KOPT-K1 (cell line): ENCODE results near the gene SLC4A1.
"Not testable (repeated sequence)": the region's sequence is repeated elsewhere in the genome, so short reads cannot be mapped to it uniquely, and the experiment has no call there.

ENCODE experiments used
- H3K27ac ChIP-seq: fragments of 200-600 bp; sonication (generic); 2 replicates; pipeline ENCODE4 v1.5.1; 2016; ENCODE audit warnings: antibody characterized with exemption, mild to moderate bottlenecking, low read depth, low read length; ENCODE audit not compliant: poor library complexity, severe bottlenecking
- H3K36me3 ChIP-seq: fragments of 200-600 bp; sonication (generic); 2 replicates; pipeline ENCODE4 v1.5.1; 2017; ENCODE audit warnings: antibody characterized with exemption, mild to moderate bottlenecking, low read length, moderate library complexity; ENCODE audit not compliant: insufficient read depth
- H3K9me3 ChIP-seq: fragments of 200-600 bp; sonication (generic); 2 replicates; pipeline ENCODE4 v1.5.1; 2017; ENCODE audit warnings: antibody characterized with exemption, low read length, mild to moderate bottlenecking; ENCODE audit not compliant: insufficient read depth, poor library complexity, severe bottlenecking

SLC4A1 gene

GRCh38 chr17:44253006-44253405 lies 14.9 kb downstream of the SLC4A1 start:
- H3K27ac ChIP-seq: no peak overlapping the region
- no peaks in the 10 kb centered on the region for H3K9me3 ChIP-seq
- no peaks in the 10 kb centered on the region for H3K36me3 ChIP-seq

- H3K27ac ChIP-seq: no peak overlapping the region
- H3K36me3 ChIP-seq: no peaks in the 10 kb centered on the region
- no peaks in the 10 kb centered on the region for H3K9me3 ChIP-seq
Measured at GRCh38 chr17:44251062-44251461, 16.9 kb downstream of the SLC4A1 start.

- Histone ChIP-seq H3K36me3 (no peaks in the 10 kb centered on the region), H3K9me3 (no peaks in the 10 kb centered on the region), H3K27ac (no peak overlapping the region)
Measured at GRCh38 chr17:44249501-44250246, 18.3 kb downstream of the SLC4A1 start.

- peak overlapping the region; percentile 31 for H3K27ac ChIP-seq
- no peaks in the 10 kb centered on the region for H3K36me3 ChIP-seq
- no peaks in the 10 kb centered on the region for H3K9me3 ChIP-seq
Measured at GRCh38 chr17:44247876-44248736, 19.8 kb downstream of the SLC4A1 start.

GRCh38 chr17:44247440-44247841 lies 20.5 kb downstream of the SLC4A1 start:
- Histone ChIP-seq H3K36me3 (no peaks in the 10 kb centered on the region), H3K27ac (peak overlapping the region; percentile 49)

GRCh38 chr17:44241106-44241624 lies 26.8 kb downstream of the SLC4A1 start:
- H3K27ac ChIP-seq: no peak overlapping the region
- H3K9me3 ChIP-seq: no peaks in the 10 kb centered on the region
- no peaks in the 10 kb centered on the region for H3K36me3 ChIP-seq

More at GRCh38 chr17:44247440-44247841, 20.5 kb downstream of the SLC4A1 start:
- no peaks in the 10 kb centered on the region for H3K9me3 ChIP-seq

- H3K9me3 ChIP-seq, H3K27ac ChIP-seq, H3K36me3 ChIP-seq: not testable (repeated sequence)
Measured at GRCh38 chr17:44237886-44238285, 30.0 kb downstream of the SLC4A1 start.

GRCh38 chr17:44236444-44236991 lies 31.4 kb downstream of the SLC4A1 start:
- no peak overlapping the region for H3K27ac ChIP-seq
- no peaks in the 10 kb centered on the region for H3K36me3 ChIP-seq
- H3K9me3 ChIP-seq: no peaks in the 10 kb centered on the region

- H3K27ac ChIP-seq: no peak overlapping the region
Measured at GRCh38 chr17:44235583-44235936, 32.4 kb downstream of the SLC4A1 start.

GRCh38 chr17:44233582-44233981 lies 34.4 kb downstream of the SLC4A1 start:
- no peaks in the 10 kb centered on the region for H3K36me3 ChIP-seq
- no peak overlapping the region for H3K27ac ChIP-seq
- H3K9me3 ChIP-seq: no peaks in the 10 kb centered on the region

More at GRCh38 chr17:44235583-44235936, 32.4 kb downstream of the SLC4A1 start:
- Histone ChIP-seq H3K9me3 (no peaks in the 10 kb centered on the region), H3K36me3 (no peaks in the 10 kb centered on the region)

- Histone ChIP-seq H3K36me3 (no peaks in the 10 kb centered on the region), H3K9me3 (no peaks in the 10 kb centered on the region), H3K27ac (no peak overlapping the region)
Measured at GRCh38 chr17:44232061-44232460, 35.9 kb downstream of the SLC4A1 start.

GRCh38 chr17:44230140-44230539 lies 37.8 kb downstream of the SLC4A1 start:
- no peaks in the 10 kb centered on the region for H3K9me3 ChIP-seq
- no peaks in the 10 kb centered on the region for H3K36me3 ChIP-seq
- no peak overlapping the region for H3K27ac ChIP-seq

GRCh38 chr17:44229090-44229489 lies 38.8 kb downstream of the SLC4A1 start:
- Histone ChIP-seq H3K36me3 (no peaks in the 10 kb centered on the region), H3K9me3 (no peaks in the 10 kb centered on the region), H3K27ac (no peak overlapping the region)

GRCh38 chr17:44223541-44224071 lies 44.3 kb downstream of the SLC4A1 start:
- H3K9me3 ChIP-seq: no peaks in the 10 kb centered on the region
- H3K36me3 ChIP-seq: no peaks in the 10 kb centered on the region
- no peak overlapping the region for H3K27ac ChIP-seq
